HepG2 (cell line): ENCODE data around the gene TRPC3. TPM values are rescaled to one million over a fixed set of nuclear protein-coding genes. Genes with fewer than 3 reads are reported as not detected.

Experiments used
- ATAC-seq: fragments of 200-7000 bp; cut with Tn5 transposase; 3 replicates; pipeline ENCODE4 v1.9.1; 2020; ENCODE audit warnings: mild to moderate bottlenecking, moderate library complexity
- BruUV-seq: library from RNA; stranded (reverse); fragments of 400-500 nt; replicated peaks from 2 replicates; lab custom pipeline; 2021; lab: Mats Ljungman, UMichigan
- CTCF ChIA-PET: fragments of 300-600 bp; formaldehyde crosslinking; extraction: SDS; loops from one replicate; lab custom pipeline; 2021; ENCODE audit warnings: low total read pairs, inconsistent platforms, low intra/inter-chr PET ratio; lab: Yijun Ruan, JAX
- POLR2A ChIA-PET: fragments of 350-600 bp; sonication (Branson Sonifier 250); formaldehyde crosslinking; loops from one replicate; lab custom pipeline; 2020; ENCODE audit warnings: antibody characterized with exemption, inconsistent platforms; lab: Yijun Ruan, JAX
- DNase-seq: peaks from one replicate; pipeline ENCODE4 v3.0.0-alpha.2; 2015; ENCODE audit warnings: low spot score
- FAIRE-seq: peaks from 3 replicates; lab custom pipeline; 2011; peaks lifted over from hg19 to GRCh38; lab: Jason Lieb, UNC
- H2AFZ ChIP-seq: one replicate; pipeline ENCODE4 v1.6.1; 2011; ENCODE audit warnings: low read length, inconsistent platforms
- H3K27ac ChIP-seq: fragments of 300-600 bp; 3 replicates; pipeline ENCODE4 v1.8.0; 2011; ENCODE audit warnings: mixed run types, mild to moderate bottlenecking, mixed read lengths, low read length, inconsistent platforms; ENCODE audit not compliant: insufficient read depth; ENCODE audit errors: extremely low read length
- H3K27me3 ChIP-seq, 2 experiments: fragments of 200-600 bp in 1 of 2; 2 replicates in 1 of 2; 3 replicates in 1 of 2; pipeline versions ENCODE4 v1.6.0 to v1.8.0; 2011; ENCODE audit warnings: low read length in 2 of 2, mild to moderate bottlenecking in 2 of 2, moderate library complexity in 2 of 2, inconsistent platforms in 1 of 2; ENCODE audit not compliant: insufficient read depth in 2 of 2, control insufficient read depth in 1 of 2
- H3K36me3 ChIP-seq, 2 experiments: fragments of 200-600 bp in 1 of 2; replicated peaks in 1 of 2; 2 replicates in 1 of 2; 3 replicates in 1 of 2; pipeline versions ENCODE4 v1.5.1 to v1.8.0; 2011; ENCODE audit warnings: low read length in 2 of 2, inconsistent platforms in 1 of 2; ENCODE audit not compliant: insufficient read depth in 2 of 2, control insufficient read depth in 1 of 2
- H3K4me1 ChIP-seq: 2 replicates; pipeline ENCODE4 v1.5.1; 2012; ENCODE audit warnings: low read length, inconsistent platforms; ENCODE audit not compliant: insufficient read depth
- H3K4me2 ChIP-seq: 2 replicates; pipeline ENCODE4 v1.6.0; 2011; ENCODE audit warnings: low read depth, low read length, inconsistent platforms
- H3K4me3 ChIP-seq, 3 experiments: fragments of 200-600 bp in 1 of 3; sonication (generic), shearing (Covaris generic) in 1 of 3; replicated peaks in 1 of 3; 2 replicates each; pipeline ENCODE4 v1.5.1; 2011 to 2016; ENCODE audit warnings: low read length in 3 of 3, inconsistent platforms in 2 of 3, low read depth in 2 of 3, mild to moderate bottlenecking in 2 of 3, control low read depth in 1 of 3, mixed read lengths in 1 of 3; ENCODE audit not compliant: insufficient read depth in 1 of 3
- H3K79me2 ChIP-seq: one replicate; pipeline ENCODE4 v1.6.1; 2011; ENCODE audit warnings: low read length, inconsistent platforms; ENCODE audit not compliant: insufficient read depth
- H3K9ac ChIP-seq: 2 replicates; pipeline ENCODE4 v1.6.0; 2011; ENCODE audit warnings: mild to moderate bottlenecking, low read depth, low read length, inconsistent platforms; ENCODE audit not compliant: insufficient read depth
- H3K9me3 ChIP-seq: 2 replicates; pipeline ENCODE4 v1.5.1; 2012; ENCODE audit warnings: mild to moderate bottlenecking, low read length
- H4K20me1 ChIP-seq: 2 replicates; pipeline ENCODE4 v1.6.0; 2011; ENCODE audit warnings: inconsistent platforms, mild to moderate bottlenecking, low read length, moderate library complexity; ENCODE audit not compliant: insufficient read depth
- CHD4 ChIP-seq: fragments of 200-600 bp; sonication (generic); IDR thresholded peaks from 2 replicates; pipeline ENCODE4 v1.7.0; 2017; ENCODE audit warnings: mild to moderate bottlenecking, low read length, borderline replicate concordance
- GTF2F1 ChIP-seq: fragments of 150-350 bp; IDR thresholded peaks from 2 replicates; pipeline ENCODE4 v1.6.1; 2014; ENCODE audit warnings: low read length
- HNRNPK ChIP-seq: fragments of 200-400 bp; formaldehyde crosslinking; IDR thresholded peaks from 2 replicates; pipeline ENCODE4 v1.6.1; 2018; ENCODE audit warnings: low read length, low read depth, moderate library complexity, mild to moderate bottlenecking; ENCODE audit not compliant: poor library complexity, severe bottlenecking
- HOXD1 ChIP-seq: sonication (generic); formaldehyde crosslinking; IDR thresholded peaks from 2 replicates; pipeline ENCODE4 v1.5.0; 2020; ENCODE audit warnings: missing genetic modification reagents
- KDM1A ChIP-seq: IDR thresholded peaks from 2 replicates; pipeline ENCODE4 v1.6.1; 2016; ENCODE audit warnings: missing compliant biosample characterization
- KMT2B ChIP-seq: IDR thresholded peaks from 2 replicates; pipeline ENCODE4 v1.6.1; 2016; ENCODE audit warnings: missing genetic modification reagents, missing compliant biosample characterization
- NCOA5 ChIP-seq: sonication (generic); formaldehyde crosslinking; IDR thresholded peaks from 2 replicates; pipeline ENCODE4 v1.4.0; 2020; ENCODE audit warnings: missing genetic modification reagents
- RCOR2 ChIP-seq: IDR thresholded peaks from 2 replicates; pipeline ENCODE4 v1.6.1; 2016; ENCODE audit warnings: missing biosample characterization, missing genetic modification reagents
- REL ChIP-seq: sonication (generic); formaldehyde crosslinking; conservative IDR thresholded peaks from 2 replicates; pipeline ENCODE4 v1.8.0; 2022; ENCODE audit warnings: mild to moderate bottlenecking, missing genetic modification reagents, moderate library complexity
- TAF1 ChIP-seq: sonication (generic); formaldehyde crosslinking; IDR thresholded peaks from 2 replicates; pipeline ENCODE4 v1.4.0; 2020; ENCODE audit warnings: missing genetic modification reagents
- ZNF232 ChIP-seq: sonication (generic); formaldehyde crosslinking; IDR thresholded peaks from 2 replicates; pipeline ENCODE4 v1.4.0; 2020; ENCODE audit warnings: missing genetic modification reagents, borderline replicate concordance
- ZNF329 ChIP-seq: sonication (generic); formaldehyde crosslinking; IDR thresholded peaks from 2 replicates; pipeline ENCODE4 v1.9.0; 2021; ENCODE audit warnings: low read depth, mild to moderate bottlenecking, missing genetic modification reagents
- WGBS: methylation state at CpG from one replicate; pipeline ENCODE4 v1.1.6; 2017; ENCODE audit warnings: low lambda C conversion rate; 5-methylcytosine and 5-hydroxymethylcytosine counted together
- in situ Hi-C: cut with HindIII; loops from 2 replicates; pipeline ENCODE4 v1.10.0; 2017; ENCODE audit warnings: low pct_unique_long_range_greater_than_20kb; ENCODE audit not compliant: extremely low pct_ligation_motif_present
- intact Hi-C: fragments of 100-400 bp; cut with micrococcal nuclease; formaldehyde crosslinking; loops from one replicate; pipeline ENCODE4 v1.10.0; 2022; ENCODE audit not compliant: unreplicated experiment
- polyA plus RNA-seq, 8 experiments: library from polyadenylated mRNA; depleted of rRNA in 3 of 8; stranded (reverse) in 7 of 8; unstranded in 1 of 8; fragments of >200 nt; fragmentation: Illumina TruSeq in 4 of 8; extraction: Trizol in 4 of 8; gene quantifications; 2 replicates each; pipeline versions ENCODE4 v1.2.1 to v1.2.3, GENCODE V29; 2011 to 2016; ENCODE audit warnings: low read depth in 4 of 8, missing spikeins in 1 of 8, mixed read lengths in 1 of 8; ENCODE audit not compliant: insufficient read depth in 1 of 8
- total RNA-seq, 5 experiments: library from RNA; depleted of rRNA; stranded (reverse); fragments of >200 nt; fragmentation: Illumina TruSeq; extraction: Trizol; gene quantifications; 2 replicates each; pipeline ENCODE4 v1.2.3, GENCODE V29; 2016; ENCODE audit warnings: low read depth in 1 of 5
- TF ChIP-seq, protein P1 (sequence below): sonication (generic); formaldehyde crosslinking; IDR thresholded peaks from 2 replicates; pipeline ENCODE4 v1.5.1; 2020; ENCODE audit warnings: mild to moderate bottlenecking, missing genetic modification reagents, moderate library complexity
- TF ChIP-seq, protein P2 (sequence below): sonication (generic); formaldehyde crosslinking; IDR thresholded peaks from 2 replicates; pipeline ENCODE4 v1.4.0; 2020; ENCODE audit warnings: mild to moderate bottlenecking, missing genetic modification reagents

Gene TRPC3
- total and polyA plus RNA-seq, 2 of the 13 experiments (the other 11 are each of a cell fraction or from before 2014, with no cell fraction given), result not detected

DNA sequence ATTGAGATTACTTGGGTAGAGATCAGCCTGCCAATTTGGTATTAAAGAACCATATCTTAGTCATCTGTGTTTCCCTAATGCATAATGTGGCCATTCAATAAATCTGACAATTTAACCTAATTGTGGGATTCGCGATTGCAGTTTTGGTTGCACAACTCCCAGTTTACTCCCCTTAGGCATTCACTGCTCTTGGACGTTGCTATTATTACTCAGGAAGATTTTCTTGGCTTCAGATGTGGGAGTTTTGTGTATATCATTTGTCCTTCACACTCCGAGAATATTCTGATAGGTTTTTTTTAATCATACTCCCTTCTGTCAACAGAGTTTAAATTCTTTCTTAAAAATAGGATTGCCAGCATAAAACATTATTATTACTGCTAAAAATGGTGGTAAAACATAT lies 22.0 kb upstream of the TRPC3 start:
- WGBS, result 10% methylated on average over 4 of the region's 4 CpGs
- POLR2A ChIA-PET, result no interaction called here
- in situ Hi-C loops, result no loop called here

DNA sequence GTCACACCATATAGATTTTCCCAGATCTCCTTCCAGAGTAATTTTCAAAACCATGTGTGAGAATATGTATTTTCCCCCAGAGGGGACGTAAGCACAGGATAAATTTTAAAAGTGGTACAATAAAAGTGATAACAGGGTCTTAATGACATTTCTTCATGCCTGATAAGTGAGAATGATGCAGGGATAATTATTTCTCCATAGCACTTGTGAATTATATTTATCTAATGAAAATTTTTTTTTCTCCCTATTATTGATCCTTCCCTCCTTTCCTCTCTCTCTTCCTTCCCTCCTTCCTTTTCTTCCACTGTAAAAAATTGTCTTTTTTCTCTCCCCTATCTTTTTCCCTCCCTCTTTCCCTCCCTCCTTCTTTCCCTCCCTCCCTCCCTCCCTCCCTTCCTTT lies 17.0 kb upstream of the TRPC3 start:
- in situ Hi-C loops, result no loop called here
- FAIRE-seq (no peak), ATAC-seq (no peak), DNase-seq (no peak)
- no peak overlapping the region for H3K4me2 ChIP-seq
- H3K79me2 ChIP-seq, result no peaks in the 10 kb centered on the region
- H3K9ac ChIP-seq, result no peak overlapping the region
- intact Hi-C loops, result no loop called here
- H4K20me1 ChIP-seq, result no peaks in the 10 kb centered on the region
- no peaks in the 10 kb centered on the region for H3K27me3 ChIP-seq
- H3K27ac ChIP-seq, result no peak overlapping the region
- H3K4me3 ChIP-seq, result no peak overlapping the region
- no TSS peak for BruUV-seq
- H3K9me3 ChIP-seq, result no peaks in the 10 kb centered on the region
- TF ChIP-seq, protein P1, sequence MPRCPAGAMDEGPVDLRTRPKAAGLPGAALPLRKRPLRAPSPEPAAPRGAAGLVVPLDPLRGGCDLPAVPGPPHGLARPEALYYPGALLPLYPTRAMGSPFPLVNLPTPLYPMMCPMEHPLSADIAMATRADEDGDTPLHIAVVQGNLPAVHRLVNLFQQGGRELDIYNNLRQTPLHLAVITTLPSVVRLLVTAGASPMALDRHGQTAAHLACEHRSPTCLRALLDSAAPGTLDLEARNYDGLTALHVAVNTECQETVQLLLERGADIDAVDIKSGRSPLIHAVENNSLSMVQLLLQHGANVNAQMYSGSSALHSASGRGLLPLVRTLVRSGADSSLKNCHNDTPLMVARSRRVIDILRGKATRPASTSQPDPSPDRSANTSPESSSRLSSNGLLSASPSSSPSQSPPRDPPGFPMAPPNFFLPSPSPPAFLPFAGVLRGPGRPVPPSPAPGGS, result no peak
- no peak for TF ChIP-seq NCOA5
- TF ChIP-seq ZNF329 (CRISPR knock-in tag), result no peak
- TF ChIP-seq REL (CRISPR knock-in tag), result no peak
- TF ChIP-seq ZNF232 (CRISPR knock-in tag), result no peak
- peak; percentile 37 for TF ChIP-seq HNRNPK
- no peak for TF ChIP-seq TAF1
- no peak for TF ChIP-seq GTF2F1
- no peaks in the 10 kb centered on the region for H3K36me3 ChIP-seq
- WGBS, result 3% methylated on average over 1 of the region's 1 CpG
- no peak overlapping the region for H2AFZ ChIP-seq
- ChIA-PET CTCF (no interaction called here), POLR2A (no interaction called here)
- no peaks in the 10 kb centered on the region for H3K4me1 ChIP-seq

More for the DNA sequence above, 22.0 kb upstream of the TRPC3 start:
- Histone ChIP-seq H3K36me3 (no peaks in the 10 kb centered on the region), H3K9me3 (no peaks in the 10 kb centered on the region), H3K4me3 (no peak overlapping the region), H3K27me3 (peaks cover 0 to 3% of the 10 kb centered on the region in 2 experiments; a peak in 1 of 5 replicates), H3K4me2 (no peak overlapping the region), H2AFZ (no peak overlapping the region)
- no peak for FAIRE-seq
- intact Hi-C loops, result no loop called here
- BruUV-seq, result no TSS peak
- TF ChIP-seq KDM1A (CRISPR knock-in tag), result no peak
- no peak for TF ChIP-seq HOXD1 (CRISPR knock-in tag)
- TF ChIP-seq RCOR2 (CRISPR knock-in tag), result no peak
- TF ChIP-seq, protein P2, sequence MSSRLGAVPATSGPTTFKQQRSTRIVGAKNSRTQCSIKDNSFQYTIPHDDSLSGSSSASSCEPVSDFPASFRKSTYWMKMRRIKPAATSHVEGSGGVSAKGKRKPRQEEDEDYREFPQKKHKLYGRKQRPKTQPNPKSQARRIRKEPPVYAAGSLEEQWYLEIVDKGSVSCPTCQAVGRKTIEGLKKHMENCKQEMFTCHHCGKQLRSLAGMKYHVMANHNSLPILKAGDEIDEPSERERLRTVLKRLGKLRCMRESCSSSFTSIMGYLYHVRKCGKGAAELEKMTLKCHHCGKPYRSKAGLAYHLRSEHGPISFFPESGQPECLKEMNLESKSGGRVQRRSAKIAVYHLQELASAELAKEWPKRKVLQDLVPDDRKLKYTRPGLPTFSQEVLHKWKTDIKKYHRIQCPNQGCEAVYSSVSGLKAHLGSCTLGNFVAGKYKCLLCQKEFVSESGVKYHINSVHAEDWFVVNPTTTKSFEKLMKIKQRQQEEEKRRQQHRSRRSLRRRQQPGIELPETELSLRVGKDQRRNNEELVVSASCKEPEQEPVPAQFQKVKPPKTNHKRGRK (CRISPR knock-in tag), result no peak
- no peak for TF ChIP-seq KMT2B
- no peak for TF ChIP-seq CHD4
- TF ChIP-seq, all 625 proteins: peak for 0
- DNase-seq, result no peak
- H3K9ac ChIP-seq, result no peak overlapping the region
- no peaks in the 10 kb centered on the region for H3K79me2 ChIP-seq
- H4K20me1 ChIP-seq, result no peaks in the 10 kb centered on the region
- H3K27ac ChIP-seq, result no peak overlapping the region
- no peaks in the 10 kb centered on the region for H3K4me1 ChIP-seq
- CTCF ChIA-PET, result no interaction called here
- ATAC-seq, result no peak
